ENCODE results near the gene DNAAF9. TPM values are rescaled to one million over a fixed set of nuclear protein-coding genes. Genes with fewer than 3 reads are reported as not detected.
"Not testable (repeated sequence)": the region's sequence is repeated elsewhere in the genome, so short reads cannot be mapped to it uniquely, and the experiment has no call there.

DNAAF9 gene
- total RNA-seq, 4 donors from 2014 or later, result 18.5 to 34.4 (median 25.6) TPM

GRCh38 chr20:3446779-3447178, 39.3 kb upstream of the DNAAF9 start:
- no peak for DNase-seq (ENCODE audit: low spot score)
- ATAC-seq (ENCODE audit: low FRiP score), result no peak
- TF ChIP-seq CTCF (IDR thresholded peaks at IDR 0.05), result no peak

DNA sequence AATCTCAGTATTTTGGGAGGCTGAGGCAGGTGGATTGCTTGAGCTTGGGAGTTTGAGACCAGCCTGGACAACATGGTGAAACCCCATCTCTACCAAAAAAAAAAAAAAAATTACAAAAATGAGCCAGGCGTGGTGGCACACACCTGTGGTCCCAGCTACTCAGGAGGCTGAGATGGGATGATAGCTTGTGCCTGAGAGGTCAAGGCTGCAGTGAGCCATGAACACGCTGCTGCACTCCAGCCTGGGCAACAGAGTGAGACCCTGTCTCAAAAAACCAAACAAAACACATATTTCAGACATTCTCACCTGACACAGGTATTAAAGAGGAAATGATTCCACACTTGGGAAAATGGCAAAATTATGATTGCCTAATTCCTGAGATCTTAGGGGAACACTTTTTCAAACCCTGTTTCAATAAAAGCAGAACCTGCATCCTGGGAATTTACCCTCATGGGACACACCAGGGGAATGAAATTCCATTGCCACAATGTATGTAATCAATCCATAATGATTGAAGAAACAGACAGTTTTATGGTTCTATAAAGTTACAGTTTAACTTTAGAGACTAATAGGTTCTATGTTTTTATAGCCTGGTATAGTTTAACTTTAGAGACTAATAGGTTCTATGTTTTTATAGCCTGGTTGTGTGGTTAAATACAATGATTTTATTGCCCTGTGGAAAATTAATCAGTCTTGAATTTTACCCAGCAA, 29.6 kb upstream of the DNAAF9 start:
- ATAC-seq (ENCODE audit: low FRiP score), result no peak
- no peak for TF ChIP-seq CTCF (IDR thresholded peaks at IDR 0.05)
- DNase-seq (ENCODE audit: low spot score), result no peak

DNA sequence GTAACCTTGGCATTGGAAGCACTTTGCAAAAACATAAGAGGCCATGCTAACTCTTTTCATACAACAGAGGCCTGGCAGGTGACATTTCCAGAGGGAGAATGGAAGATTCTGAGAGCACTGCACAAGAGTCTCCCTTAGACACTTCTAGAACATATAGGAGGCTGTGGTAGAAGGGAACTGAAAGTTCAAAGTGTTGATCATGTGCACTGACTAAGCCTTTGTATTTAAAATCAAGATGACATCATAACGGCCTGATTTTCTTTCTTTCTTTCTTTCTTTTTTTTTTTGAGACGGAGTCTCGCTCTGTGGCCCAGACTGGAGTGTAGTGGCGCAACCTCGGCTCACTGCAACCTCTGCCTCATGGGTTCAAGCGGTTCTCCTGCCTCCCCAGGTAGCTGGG, 26.8 kb upstream of the DNAAF9 start:
- ATAC-seq (ENCODE audit: low FRiP score) (no peak), DNase-seq (ENCODE audit: low spot score) (no peak)
- no peak for TF ChIP-seq CTCF (IDR thresholded peaks at IDR 0.05)

DNA sequence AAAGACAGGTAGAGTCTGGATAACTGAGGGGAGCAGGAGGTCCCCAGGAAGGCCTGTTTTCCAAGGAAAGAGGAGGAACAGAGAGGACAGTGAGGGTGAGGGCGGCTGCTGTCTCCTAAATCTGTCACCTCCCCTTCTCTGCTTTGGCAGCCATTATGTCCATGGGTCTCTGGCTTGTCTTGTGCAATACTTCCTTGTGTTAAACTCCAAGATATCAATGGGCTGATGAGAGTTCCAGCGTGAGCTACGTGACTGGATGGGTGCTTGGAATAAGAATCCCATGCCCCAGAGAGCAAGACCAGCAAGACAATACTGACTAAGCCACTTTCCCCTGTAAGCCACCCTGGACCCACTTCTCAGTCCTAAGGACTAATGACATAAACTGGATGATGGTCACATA, 26.3 kb upstream of the DNAAF9 start:
- DNase-seq (ENCODE audit: low spot score) (no peak), ATAC-seq (ENCODE audit: low FRiP score) (no peak)
- TF ChIP-seq CTCF (IDR thresholded peaks at IDR 0.05), result no peak

GRCh38 chr20:3432844-3433243, 25.4 kb upstream of the DNAAF9 start:
- DNase-seq (ENCODE audit: low spot score) (no peak), ATAC-seq (ENCODE audit: low FRiP score) (no peak)
- no peak for TF ChIP-seq CTCF (IDR thresholded peaks at IDR 0.05)

DNA sequence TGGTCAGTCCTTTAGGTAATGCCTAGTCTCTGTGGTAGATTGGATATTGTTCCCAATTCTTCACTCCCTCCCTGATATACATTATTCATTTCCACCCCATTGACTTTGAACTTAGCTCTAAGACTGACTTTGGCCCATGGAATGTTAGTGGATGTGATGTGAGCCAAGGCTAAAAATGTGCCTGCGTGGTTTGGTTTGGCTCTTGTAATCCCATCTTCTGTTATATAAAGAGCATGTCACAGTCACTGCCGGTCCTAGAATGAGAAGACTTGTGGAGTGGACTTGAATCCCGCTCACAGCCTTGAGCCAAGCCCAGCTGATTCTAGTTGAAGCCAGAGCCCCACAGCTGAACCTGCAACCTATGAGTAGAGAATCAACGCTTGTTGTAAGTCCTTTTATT, 23.6 kb upstream of the DNAAF9 start:
- no peak for TF ChIP-seq CTCF (IDR thresholded peaks at IDR 0.05)
- ATAC-seq (ENCODE audit: low FRiP score) (no peak), DNase-seq (ENCODE audit: low spot score) (no peak)

DNA sequence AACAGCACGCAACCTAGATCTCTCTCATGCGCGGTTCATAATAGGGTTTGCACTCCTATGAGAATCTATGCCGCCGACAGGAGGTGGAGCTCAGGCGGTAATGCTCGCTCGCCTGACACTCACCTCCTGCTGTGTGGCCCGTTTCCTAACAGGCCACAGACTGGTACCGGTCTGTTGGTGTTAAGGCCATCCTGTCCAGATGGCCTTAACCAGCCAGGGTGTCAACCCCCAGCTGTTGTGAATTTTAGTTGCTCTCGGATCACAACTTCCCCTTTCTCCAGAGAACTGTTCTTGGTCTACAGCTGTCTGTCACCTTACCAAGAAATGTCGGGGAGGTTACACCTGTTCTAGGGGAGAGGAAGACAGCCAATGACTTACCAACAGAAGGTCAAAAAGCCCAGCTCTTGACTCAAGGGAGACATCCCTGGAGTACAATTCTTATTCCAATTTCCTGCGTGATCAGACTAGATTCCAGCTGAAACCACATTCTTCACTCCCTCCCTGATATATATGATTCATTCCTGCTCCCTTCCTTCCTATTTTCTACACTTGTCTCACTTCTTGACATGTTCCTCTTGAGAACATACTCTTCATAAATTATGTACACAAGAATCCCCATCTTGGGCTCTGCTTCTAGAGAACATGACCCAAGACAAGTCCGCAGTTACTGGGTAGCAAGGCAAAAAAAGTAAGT, 23.1 kb upstream of the DNAAF9 start:
- TF ChIP-seq CTCF (IDR thresholded peaks at IDR 0.05), result no peak
- ATAC-seq (ENCODE audit: low FRiP score) (no peak), DNase-seq (ENCODE audit: low spot score) (no peak)

DNA sequence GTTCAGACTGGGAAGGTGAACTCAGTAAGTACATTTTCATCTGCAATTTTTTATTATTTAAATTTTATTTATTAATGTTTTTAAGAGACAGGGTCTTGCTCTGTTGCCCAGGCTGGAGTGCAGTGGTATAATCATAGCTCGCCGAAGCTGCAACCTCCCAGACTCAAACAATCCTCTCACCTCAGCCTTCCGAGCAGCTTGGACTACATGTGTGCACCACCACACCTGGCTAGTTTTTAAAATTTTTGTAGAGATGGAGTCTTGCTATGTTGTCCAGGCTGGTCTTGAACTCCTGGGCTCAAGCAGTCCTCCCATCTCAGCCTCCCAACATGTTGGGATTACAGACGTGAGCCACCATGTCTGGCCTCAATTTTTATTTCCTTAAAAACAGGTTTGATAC, 19.3 kb upstream of the DNAAF9 start:
- not testable (repeated sequence) for DNase-seq (ENCODE audit: low spot score); ATAC-seq (ENCODE audit: low FRiP score)
